H1 (cell line): ENCODE data around the gene ATP2B3. TPM values are rescaled to one million over a fixed set of nuclear protein-coding genes. Genes with fewer than 3 reads are reported as not detected.

Source experiments
- CTCF ChIA-PET: fragments of 300-600 bp; sonication (Branson Sonifier 250); formaldehyde crosslinking; loops from one replicate; lab custom pipeline; 2021; ENCODE audit not compliant: partially characterized antibody; lab: Charles Lee
- POLR2A ChIA-PET: fragments of 300-600 bp; sonication (Branson Sonifier 250); formaldehyde crosslinking; loops from one replicate; lab custom pipeline; 2021; ENCODE audit warnings: inconsistent platforms; ENCODE audit not compliant: partially characterized antibody; lab: Charles Lee
- DNase-seq, 2 experiments: peaks; one replicate each; pipeline versions ENCODE4 v3.0.0 to v3.0.0-alpha.2; 2010 to 2022; ENCODE audit warnings: low spot score in 2 of 2, low read depth in 1 of 2, mixed read lengths in 1 of 2
- FAIRE-seq: peaks from 2 replicates; lab custom pipeline; 2011; peaks lifted over from hg19 to GRCh38; lab: Jason Lieb, UNC
- H2AFZ ChIP-seq: 2 replicates; pipeline ENCODE4 v1.8.1; 2012; ENCODE audit warnings: low read length, inconsistent platforms
- H2AK5ac ChIP-seq: 2 replicates; pipeline ENCODE4 v1.6.1; 2013; ENCODE audit warnings: low read depth, low read length
- H2BK120ac ChIP-seq: replicated peaks from 2 replicates; pipeline ENCODE3; 2013; ENCODE audit warnings: low read depth, low read length, inconsistent platforms
- H2BK12ac ChIP-seq: 2 replicates; pipeline ENCODE4 v1.6.1; 2013; ENCODE audit warnings: low read depth, low read length
- H2BK15ac ChIP-seq: 2 replicates; pipeline ENCODE4 v1.6.1; 2013; ENCODE audit warnings: low read length
- H2BK20ac ChIP-seq: 2 replicates; pipeline ENCODE4 v1.6.1; 2013; ENCODE audit warnings: low read length
- H2BK5ac ChIP-seq: 2 replicates; pipeline ENCODE4 v1.6.1; 2013; ENCODE audit warnings: low read depth, low read length
- H3K14ac ChIP-seq: 2 replicates; pipeline ENCODE4 v1.6.1; 2013; ENCODE audit warnings: inconsistent platforms; ENCODE audit not compliant: insufficient read length
- H3K18ac ChIP-seq: 2 replicates; pipeline ENCODE4 v1.6.1; 2013; ENCODE audit warnings: low read length; ENCODE audit errors: extremely low read depth
- H3K23ac ChIP-seq: 2 replicates; pipeline ENCODE4 v1.6.1; 2013; ENCODE audit warnings: inconsistent platforms; ENCODE audit not compliant: insufficient read length
- H3K23me2 ChIP-seq: 2 replicates; pipeline ENCODE4 v1.6.1; 2013; ENCODE audit warnings: low read depth, low read length
- H3K27ac ChIP-seq: 2 replicates; pipeline ENCODE4 v1.6.1; 2011; ENCODE audit warnings: low read depth, low read length, inconsistent platforms
- H3K27me3 ChIP-seq, 4 experiments: replicated peaks in 1 of 4; 1 replicate in 1 of 4; 2 replicates in 3 of 4; pipeline versions ENCODE4 v1.6.1 to v1.8.1; 2011 to 2013; ENCODE audit warnings: low read length in 3 of 4, mild to moderate bottlenecking in 3 of 4, inconsistent platforms in 2 of 4, mixed read lengths in 2 of 4, moderate library complexity in 1 of 4; ENCODE audit not compliant: control insufficient read depth in 3 of 4, insufficient read depth in 3 of 4; ENCODE audit errors: extremely low read depth in 1 of 4
- H3K36me3 ChIP-seq, 4 experiments: 2 replicates each; pipeline versions ENCODE4 v1.6.1 to v1.8.1; 2011 to 2013; ENCODE audit warnings: mild to moderate bottlenecking in 4 of 4, low read length in 3 of 4, moderate library complexity in 2 of 4, control low read depth in 1 of 4, inconsistent platforms in 1 of 4; ENCODE audit not compliant: insufficient read depth in 4 of 4, control insufficient read depth in 2 of 4
- H3K4ac ChIP-seq: replicated peaks from 2 replicates; pipeline ENCODE3; 2013; ENCODE audit warnings: low read length, low read depth, mixed read lengths, inconsistent platforms; ENCODE audit not compliant: insufficient read length
- H3K4me1 ChIP-seq, 4 experiments: replicated peaks in 1 of 4; 1 replicate in 1 of 4; 2 replicates in 3 of 4; pipeline versions ENCODE4 v1.6.1 to v1.8.1; 2011 to 2013; ENCODE audit warnings: low read length in 3 of 4, inconsistent platforms in 2 of 4, mixed read lengths in 1 of 4; ENCODE audit not compliant: insufficient read depth in 4 of 4, control insufficient read depth in 3 of 4
- H3K4me2 ChIP-seq, 2 experiments: 2 replicates each; pipeline versions ENCODE4 v1.6.1 to v1.8.1; 2011 to 2013; ENCODE audit warnings: low read depth in 2 of 2, low read length in 2 of 2, control low read depth in 1 of 2, inconsistent platforms in 1 of 2, mild to moderate bottlenecking in 1 of 2; ENCODE audit not compliant: insufficient read depth in 1 of 2
- H3K4me3 ChIP-seq, 4 experiments: fragments of 200-600, 300-600 bp in 1 of 4; sonication (generic), shearing (Covaris generic), sonication (Bioruptor Twin) in 1 of 4; 2 replicates each; pipeline versions ENCODE4 v1.5.1 to v1.8.1; 2011 to 2016; ENCODE audit warnings: low read length in 4 of 4, low read depth in 3 of 4, control low read depth in 2 of 4, inconsistent platforms in 2 of 4, mild to moderate bottlenecking in 2 of 4, mixed read lengths in 1 of 4, moderate library complexity in 1 of 4; ENCODE audit not compliant: insufficient read depth in 2 of 4; ENCODE audit errors: extremely low read depth in 1 of 4
- H3K56ac ChIP-seq: replicated peaks from 2 replicates; pipeline ENCODE3; 2013; ENCODE audit warnings: low read depth, mild to moderate bottlenecking, mixed read lengths, low read length, inconsistent platforms; ENCODE audit not compliant: insufficient read length
- H3K79me1 ChIP-seq: 2 replicates; pipeline ENCODE4 v1.6.1; 2013; ENCODE audit warnings: low read depth, low read length, control low read depth
- H3K79me2 ChIP-seq, 2 experiments: 2 replicates each; pipeline versions ENCODE4 v1.6.1 to v1.8.1; 2012 to 2013; ENCODE audit warnings: low read length in 2 of 2, mild to moderate bottlenecking in 2 of 2, inconsistent platforms in 1 of 2; ENCODE audit not compliant: insufficient read depth in 2 of 2, control insufficient read depth in 1 of 2
- H3K9ac ChIP-seq, 4 experiments: replicated peaks in 1 of 4; 1 replicate in 1 of 4; 2 replicates in 3 of 4; pipeline versions ENCODE4 v1.6.1 to v1.8.1; 2011 to 2013; ENCODE audit warnings: low read depth in 3 of 4, low read length in 3 of 4, control low read depth in 2 of 4, mild to moderate bottlenecking in 2 of 4, moderate library complexity in 2 of 4, inconsistent platforms in 1 of 4; ENCODE audit errors: extremely low read depth in 1 of 4
- H3K9me3 ChIP-seq, 2 experiments: 2 replicates each; pipeline versions ENCODE4 v1.6.1 to v1.8.1; 2012 to 2013; ENCODE audit warnings: mild to moderate bottlenecking in 2 of 2, moderate library complexity in 2 of 2, control low read depth in 1 of 2, inconsistent platforms in 1 of 2, low read depth in 1 of 2, low read length in 1 of 2, mixed read lengths in 1 of 2; ENCODE audit not compliant: insufficient read depth in 2 of 2
- H4K20me1 ChIP-seq, 2 experiments: replicated peaks in 1 of 2; 2 replicates each; pipeline versions ENCODE3 to v1.8.1; 2011 to 2013; ENCODE audit warnings: inconsistent platforms in 2 of 2, low read length in 2 of 2, mild to moderate bottlenecking in 1 of 2; ENCODE audit not compliant: insufficient read depth in 2 of 2, control insufficient read depth in 1 of 2
- H4K5ac ChIP-seq: 2 replicates; pipeline ENCODE4 v1.6.1; 2013; ENCODE audit warnings: low read length, low read depth, mixed read lengths, inconsistent platforms; ENCODE audit not compliant: insufficient read length
- H4K8ac ChIP-seq: 2 replicates; pipeline ENCODE4 v1.8.0; 2013; ENCODE audit warnings: mild to moderate bottlenecking, moderate library complexity, low read length, inconsistent platforms; ENCODE audit not compliant: insufficient read depth; ENCODE audit errors: extremely low read depth
- H4K91ac ChIP-seq: replicated peaks from 2 replicates; pipeline ENCODE3; 2013; ENCODE audit warnings: low read length, mixed read lengths, inconsistent platforms; ENCODE audit not compliant: insufficient read length
- BCL11A ChIP-seq, 2 experiments: IDR thresholded peaks; one replicate each; pipeline ENCODE4 v1.6.1; 2011; ENCODE audit warnings: low read depth in 2 of 2, low read length in 2 of 2, mild to moderate bottlenecking in 2 of 2
- CEBPB ChIP-seq: IDR thresholded peaks from 2 replicates; pipeline ENCODE4 v1.6.1; 2012; ENCODE audit warnings: low read depth, low read length
- CHD2 ChIP-seq: IDR thresholded peaks from 2 replicates; pipeline ENCODE4 v1.6.1; 2012; ENCODE audit warnings: low read length, improper control_type of control experiment
- GABPA ChIP-seq: IDR thresholded peaks from 2 replicates; pipeline ENCODE4 v1.6.1; 2011; ENCODE audit warnings: mild to moderate bottlenecking, low read length, moderate library complexity, borderline replicate concordance; ENCODE audit not compliant: insufficient read depth
- KDM4A ChIP-seq: IDR thresholded peaks from one replicate; pipeline ENCODE4 v1.7.1; 2012; ENCODE audit warnings: low read depth, mild to moderate bottlenecking, moderate library complexity, low read length, inconsistent platforms; ENCODE audit not compliant: severe bottlenecking
- RXRA ChIP-seq: IDR thresholded peaks from 2 replicates; pipeline ENCODE4 v1.6.1; 2011; ENCODE audit warnings: low read depth, mild to moderate bottlenecking, low read length, moderate library complexity; ENCODE audit not compliant: insufficient read depth
- TCF12 ChIP-seq: IDR thresholded peaks from 2 replicates; pipeline ENCODE4 v1.6.1; 2011; ENCODE audit warnings: low read depth, mild to moderate bottlenecking, low read length
- WGBS, 2 experiments: shearing (Covaris generic) in 1 of 2; methylation state at CpG; one replicate each; pipeline versions ENCODE4 v1.1.6 to v1.1.7; 2013 to 2015; ENCODE audit warnings: low lambda C conversion rate in 2 of 2, mixed read lengths in 2 of 2, inconsistent platforms in 1 of 2, low coverage in 1 of 2, missing lambda C conversion rate in 1 of 2; ENCODE audit not compliant: insufficient replicate concordance in 2 of 2, insufficient coverage in 1 of 2, insufficient read length in 1 of 2; ENCODE audit errors: extremely low coverage in 1 of 2, missing lambda C conversion rate in 1 of 2; 5-methylcytosine and 5-hydroxymethylcytosine counted together
- polyA plus RNA-seq, 7 experiments: library from polyadenylated mRNA; depleted of rRNA in 3 of 7; stranded (reverse) in 5 of 7; unstranded in 2 of 7; fragments of >200 nt in 5 of 7; fragments of 200-250 nt in 2 of 7; gene quantifications; 1 replicate in 5 of 7; 2 replicates in 1 of 7; 4 replicates in 1 of 7; pipeline versions ENCODE4 v1.2.1 to v1.2.3, GENCODE V29; 2011 to 2013; ENCODE audit warnings: missing spikeins in 2 of 7, mixed read lengths in 2 of 7
- total RNA-seq: library from RNA; stranded (reverse); fragmentation: NEBNext Ultra II Directional; extraction: Animal tissue kit (Norgen Biotek cat#: 25700); gene quantifications from 2 replicates; pipeline ENCODE4 v1.2.1, GENCODE V29; 2021
- TF ChIP-seq, protein P1 (sequence below): IDR thresholded peaks from 2 replicates; pipeline ENCODE4 v1.6.1; 2012; ENCODE audit warnings: low read length, inconsistent platforms

ATP2B3 gene
- total and polyA plus RNA-seq, 2 of the 8 experiments (the other 6 are each of a cell fraction or from before 2014, with no cell fraction given) = 0.14 to 0.19 TPM

DNA sequence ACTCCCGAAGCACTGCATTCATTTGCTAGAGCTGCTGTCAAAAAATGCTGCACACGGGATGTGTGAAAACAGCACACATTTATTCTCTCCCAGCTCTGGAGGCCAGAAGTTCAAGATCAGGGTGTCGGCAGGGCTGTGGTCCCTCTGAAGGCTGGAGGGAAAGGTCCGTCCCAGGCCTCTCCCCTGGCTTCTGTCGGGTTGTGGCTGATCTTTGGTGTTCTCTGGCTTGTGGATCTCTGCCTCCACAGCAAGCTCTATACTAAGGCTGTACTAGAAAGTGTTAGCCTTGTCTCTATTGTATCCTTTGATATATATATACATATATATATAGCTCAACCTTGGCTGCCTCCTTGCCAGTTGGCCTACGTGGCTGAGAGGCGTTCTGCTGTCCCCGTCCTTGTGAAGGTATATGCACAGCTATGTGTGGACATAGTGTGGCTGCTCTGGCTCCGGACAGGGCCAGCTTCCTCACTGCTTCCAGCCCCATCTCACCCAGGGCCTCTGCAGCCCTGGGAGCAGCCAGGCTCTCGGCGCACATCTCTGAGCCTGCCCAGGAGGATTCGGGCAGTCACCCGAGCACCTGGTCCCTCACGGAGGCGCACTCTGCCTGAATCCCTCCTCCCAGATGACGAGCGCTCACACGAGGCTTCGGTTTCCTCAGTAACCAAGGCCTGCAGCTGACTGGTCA is 114.6 kb downstream of the ATP2B3 start:
- no peak overlapping the region for H3K9ac ChIP-seq
- H3K79me2 ChIP-seq = no peaks in the 10 kb centered on the region
- no peak overlapping the region for H2BK5ac ChIP-seq
- H3K36me3 ChIP-seq = no peaks in the 10 kb centered on the region
- no peaks in the 10 kb centered on the region for H3K79me1 ChIP-seq
- whole genome bisulfite sequencing, 2 experiments = 90% methylated on average over 10 of the region's 19 CpGs; no CpG with 5 or more reads in 1 of the 2 experiments
- no peak overlapping the region for H2BK20ac ChIP-seq
- FAIRE-seq (no peak), DNase-seq (no peak)
- H2BK12ac ChIP-seq = no peak overlapping the region
- no peak overlapping the region for H3K27ac ChIP-seq
- no peak overlapping the region for H3K4me3 ChIP-seq
- ChIA-PET POLR2A (no interaction called here), CTCF (interaction anchor here (0.8 to 4.5 kb wide), 12 partner anchors 9 to 92 kb away, joined by 3 to 30 read pairs (median 5); partner anchors contain the start of gene DUSP9)
- no peak overlapping the region for H3K23ac ChIP-seq
- H3K4ac ChIP-seq = no peak overlapping the region
- no peaks in the 10 kb centered on the region for H3K23me2 ChIP-seq
- no peak overlapping the region for H2AFZ ChIP-seq
- H3K18ac ChIP-seq = no peak overlapping the region
- TF ChIP-seq CEBPB (no peak), CHD2 (no peak), KDM4A (no peak), TCF12 (no peak), GABPA (no peak), RXRA (no peak), BCL11A (IDR thresholded peaks at IDR 0.05; ENCODE audit: low read depth in 2 of 2, low read length in 2 of 2) (no peak)
- TF ChIP-seq, protein P1, sequence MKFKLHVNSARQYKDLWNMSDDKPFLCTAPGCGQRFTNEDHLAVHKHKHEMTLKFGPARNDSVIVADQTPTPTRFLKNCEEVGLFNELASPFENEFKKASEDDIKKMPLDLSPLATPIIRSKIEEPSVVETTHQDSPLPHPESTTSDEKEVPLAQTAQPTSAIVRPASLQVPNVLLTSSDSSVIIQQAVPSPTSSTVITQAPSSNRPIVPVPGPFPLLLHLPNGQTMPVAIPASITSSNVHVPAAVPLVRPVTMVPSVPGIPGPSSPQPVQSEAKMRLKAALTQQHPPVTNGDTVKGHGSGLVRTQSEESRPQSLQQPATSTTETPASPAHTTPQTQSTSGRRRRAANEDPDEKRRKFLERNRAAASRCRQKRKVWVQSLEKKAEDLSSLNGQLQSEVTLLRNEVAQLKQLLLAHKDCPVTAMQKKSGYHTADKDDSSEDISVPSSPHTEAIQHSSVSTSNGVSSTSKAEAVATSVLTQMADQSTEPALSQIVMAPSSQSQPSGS = no peak
- H2BK120ac ChIP-seq = no peak overlapping the region
- no peaks in the 10 kb centered on the region for H4K20me1 ChIP-seq
- H3K9me3 ChIP-seq = no peaks in the 10 kb centered on the region
- H3K4me1 ChIP-seq = peaks cover 0 to 3% (median 0%) of the 10 kb centered on the region in 4 experiments; a peak in 1 of 7 replicates
- no peak overlapping the region for H2BK15ac ChIP-seq
- no peak overlapping the region for H4K5ac ChIP-seq
- no peak overlapping the region for H2AK5ac ChIP-seq
- no peak overlapping the region for H3K56ac ChIP-seq
- no peak overlapping the region for H3K4me2 ChIP-seq
- no peak overlapping the region for H4K8ac ChIP-seq
- H4K91ac ChIP-seq = no peak overlapping the region
- no peak overlapping the region for H3K14ac ChIP-seq
- no peaks in the 10 kb centered on the region for H3K27me3 ChIP-seq
